ENCODE results near the gene KRTAP4-3. TPM values are rescaled to one million over a fixed set of nuclear protein-coding genes. Genes with fewer than 3 reads are reported as not detected.

Gene KRTAP4-3
- total and polyA plus RNA-seq, 2 of the 8 experiments (the other 6 are each of a cell fraction or from before 2014, with no cell fraction given): not detected

GRCh38 chr17:41118721-41119120 is 49.3 kb downstream of the KRTAP4-3 start:
- Histone ChIP-seq H3K4me2 (ENCODE audit: insufficient read depth in 1 of 2, low read depth in 2 of 2, low read length in 2 of 2) (no peak overlapping the region), H2BK12ac (ENCODE audit: low read depth, low read length) (no peak overlapping the region), H3K79me1 (ENCODE audit: low read depth, low read length) (no peaks in the 10 kb centered on the region), H3K23me2 (ENCODE audit: low read depth, low read length) (no peaks in the 10 kb centered on the region; the same call in 1 of the 2 replicates), H4K20me1 (replicated peaks in 1 of 2; ENCODE audit: control insufficient read depth in 1 of 2, insufficient read depth in 2 of 2, low read length in 2 of 2) (no peaks in the 10 kb centered on the region), H3K4ac (replicated peaks; ENCODE audit: insufficient read length, low read depth, low read length) (no peak overlapping the region), H2BK120ac (replicated peaks; ENCODE audit: low read depth, low read length) (no peak overlapping the region), H3K27me3 (replicated peaks in 1 of 4; ENCODE audit: control insufficient read depth in 3 of 4, extremely low read depth in 1 of 4, insufficient read depth in 3 of 4, low read length in 3 of 4) (no peaks in the 10 kb centered on the region), H2BK5ac (ENCODE audit: low read depth, low read length) (no peak overlapping the region), H2AFZ (ENCODE audit: low read length) (no peak overlapping the region), H4K91ac (replicated peaks; ENCODE audit: insufficient read length, low read length) (no peak overlapping the region), H3K4me1 (replicated peaks in 1 of 4; ENCODE audit: control insufficient read depth in 3 of 4, insufficient read depth in 4 of 4, low read length in 3 of 4) (no peaks in the 10 kb centered on the region), H4K5ac (ENCODE audit: insufficient read length, low read depth, low read length) (no peak overlapping the region), H3K56ac (replicated peaks; ENCODE audit: insufficient read length, low read depth, low read length) (no peak overlapping the region), H3K23ac (ENCODE audit: insufficient read length) (no peak overlapping the region), H3K79me2 (ENCODE audit: control insufficient read depth in 1 of 2, insufficient read depth in 2 of 2, low read length in 2 of 2) (no peaks in the 10 kb centered on the region), H4K8ac (ENCODE audit: extremely low read depth, insufficient read depth, low read length) (no peak overlapping the region), H3K9me3 (ENCODE audit: insufficient read depth in 2 of 2, low read depth in 1 of 2, low read length in 1 of 2) (peaks cover 6 to 11% of the 10 kb centered on the region in 2 experiments; a peak in 2 of 4 replicates), H2AK5ac (ENCODE audit: low read depth, low read length) (no peak overlapping the region), H3K4me3 (ENCODE audit: extremely low read depth in 1 of 4, insufficient read depth in 2 of 4, low read depth in 3 of 4, low read length in 4 of 4) (no peak overlapping the region), H3K18ac (ENCODE audit: extremely low read depth, low read length) (no peak overlapping the region), H3K9ac (replicated peaks in 1 of 4; ENCODE audit: extremely low read depth in 1 of 4, low read depth in 3 of 4, low read length in 3 of 4) (no peak overlapping the region), H3K14ac (ENCODE audit: insufficient read length) (no peak overlapping the region), H3K36me3 (ENCODE audit: control insufficient read depth in 2 of 4, insufficient read depth in 4 of 4, low read length in 3 of 4) (no peaks in the 10 kb centered on the region; a peak in 1 of 8 replicates), H2BK20ac (ENCODE audit: low read length) (no peak overlapping the region), H2BK15ac (ENCODE audit: low read length) (no peak overlapping the region), H3K27ac (ENCODE audit: low read depth, low read length) (no peak overlapping the region)
- 90% methylated on average over 4 of the region's 4 CpGs; no CpG with 5 or more reads in 1 of the 2 experiments for WGBS, 2 experiments (ENCODE audit: extremely low coverage in 1 of 2, insufficient coverage in 1 of 2, insufficient read length in 1 of 2, insufficient replicate concordance in 2 of 2, low coverage in 1 of 2, low lambda C conversion rate in 2 of 2, missing lambda C conversion rate in 1 of 2)
- DNase-seq (ENCODE audit: low read depth in 1 of 2, low spot score in 2 of 2) (no peak), FAIRE-seq (no peak)
- CTCF ChIA-PET (ENCODE audit: partially characterized antibody): no interaction called here
- POLR2A ChIA-PET (ENCODE audit: partially characterized antibody): no interaction called here
- TF ChIP-seq PHF8 (conservative IDR thresholded peaks at IDR 0.05; ENCODE audit: low read depth, low read length): no peak
- no peak for TF ChIP-seq SAP30 (IDR thresholded peaks at IDR 0.05; ENCODE audit: insufficient read depth, insufficient replicate concordance, low read length)
- no peak for TF ChIP-seq EP300 (IDR thresholded peaks at IDR 0.05; ENCODE audit: borderline replicate concordance in 1 of 2, low read depth in 2 of 2, low read length in 2 of 2)
- TF ChIP-seq CBX5 (IDR thresholded peaks at IDR 0.05; ENCODE audit: low read depth, low read length): no peak
- TF ChIP-seq POLR2AphosphoS5 (IDR thresholded peaks at IDR 0.05; ENCODE audit: low read depth, low read length): no peak
- TF ChIP-seq, protein P1, sequence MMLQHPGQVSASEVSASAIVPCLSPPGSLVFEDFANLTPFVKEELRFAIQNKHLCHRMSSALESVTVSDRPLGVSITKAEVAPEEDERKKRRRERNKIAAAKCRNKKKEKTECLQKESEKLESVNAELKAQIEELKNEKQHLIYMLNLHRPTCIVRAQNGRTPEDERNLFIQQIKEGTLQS (IDR thresholded peaks at IDR 0.05; ENCODE audit: insufficient read depth, low read depth, low read length): no peak
- TF ChIP-seq, protein P2, sequence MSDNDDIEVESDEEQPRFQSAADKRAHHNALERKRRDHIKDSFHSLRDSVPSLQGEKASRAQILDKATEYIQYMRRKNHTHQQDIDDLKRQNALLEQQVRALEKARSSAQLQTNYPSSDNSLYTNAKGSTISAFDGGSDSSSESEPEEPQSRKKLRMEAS (IDR thresholded peaks at IDR 0.05): no peak
- TF ChIP-seq HDAC2 (IDR thresholded peaks at IDR 0.05; ENCODE audit: borderline replicate concordance in 1 of 2, low read depth in 2 of 2, low read length in 2 of 2): no peak
- TF ChIP-seq RAD21 (IDR thresholded peaks at IDR 0.05 in 1 of 2, conservative IDR thresholded peaks at IDR 0.05 in 1 of 2; ENCODE audit: low read depth in 2 of 2, low read length in 2 of 2): no peak
- no peak for TF ChIP-seq CBX8 (IDR thresholded peaks at IDR 0.05; ENCODE audit: borderline replicate concordance, low read depth, low read length)
- TF ChIP-seq BACH1 (IDR thresholded peaks at IDR 0.05; ENCODE audit: low read length): no peak
- TF ChIP-seq BRCA1 (IDR thresholded peaks at IDR 0.05; ENCODE audit: low read depth, low read length): no peak
- no peak for TF ChIP-seq GTF2F1 (IDR thresholded peaks at IDR 0.05; ENCODE audit: borderline replicate concordance, low read depth, low read length)

All from H1 (cell line).